ENCODE results near the gene AGBL4.

- TF ChIP-seq POLR2AphosphoS5 (IDR thresholded peaks at IDR 0.05; ENCODE audit: borderline replicate concordance, low read depth, low read length) (no peak), EZH2 (IDR thresholded peaks at IDR 0.05) (no peak)
Observed at GRCh38 chr1:48967318-48967717, 1056.4 kb downstream of the AGBL4 start.

Measured in SK-N-MC (cell line).